Parathyroid adenoma (tissue), 2 donors: ENCODE measurements around the gene UCN.
A peak's percentile ranks its signal among the peaks of the same experiment; 100 is the strongest.

Experiments used
- H2AFZ ChIP-seq: fragments of 300-600 bp; sonication (generic); one replicate; pipeline ENCODE4 v1.7.0; 2017; ENCODE audit warnings: antibody characterized with exemption, mild to moderate bottlenecking
- H3K27ac ChIP-seq: fragments of 300-600 bp; sonication (generic); one replicate; pipeline ENCODE4 v1.7.0; 2017
- H3K27me3 ChIP-seq: fragments of 300-600 bp; sonication (generic); one replicate; pipeline ENCODE4 v1.7.0; 2017; ENCODE audit warnings: low read length; ENCODE audit not compliant: control insufficient read depth, insufficient read depth
- H3K36me3 ChIP-seq: fragments of 300-600 bp; sonication (generic); one replicate; pipeline ENCODE4 v1.7.0; 2017; ENCODE audit warnings: low read length; ENCODE audit not compliant: control insufficient read depth, insufficient read depth
- H3K4me1 ChIP-seq: fragments of 300-600 bp; sonication (generic); one replicate; pipeline ENCODE4 v1.7.0; 2017; ENCODE audit warnings: control low read depth
- H3K4me2 ChIP-seq: fragments of 300-600 bp; sonication (generic); one replicate; pipeline ENCODE4 v1.7.0; 2017; ENCODE audit warnings: low read length
- H3K4me3 ChIP-seq: fragments of 300-600 bp; sonication (generic); one replicate; pipeline ENCODE4 v1.7.0; 2017; ENCODE audit warnings: low read depth, low read length
- H3K79me2 ChIP-seq: fragments of 300-600 bp; sonication (generic); one replicate; pipeline ENCODE4 v1.7.0; 2017; ENCODE audit warnings: control low read depth
- H3K9ac ChIP-seq: fragments of 300-600 bp; sonication (generic); one replicate; pipeline ENCODE4 v1.7.0; 2017; ENCODE audit warnings: mild to moderate bottlenecking
- H3K9me3 ChIP-seq: fragments of 300-600 bp; sonication (generic); one replicate; pipeline ENCODE4 v1.7.0; 2017; ENCODE audit warnings: low read length; ENCODE audit not compliant: control insufficient read depth
- CTCF ChIP-seq: fragments of 300-600 bp; sonication (generic); IDR thresholded peaks from one replicate; pipeline ENCODE4 v1.7.0; 2017; ENCODE audit warnings: antibody characterized with exemption, mild to moderate bottlenecking
- donor health status: primary hyperparathyroidism.

Gene UCN

GRCh38 chr2:27264753-27265535 lies 43.3 kb downstream of the UCN start:
- Histone ChIP-seq H3K27me3 (no peaks in the 10 kb centered on the region), H3K4me3 (peak overlapping the region; percentile 20), H3K4me1 (peaks cover 5% of the 10 kb centered on the region), H2AFZ (peak overlapping the region; percentile 84), H3K9ac (no peak overlapping the region), H3K4me2 (peak overlapping the region; percentile 68), H3K79me2 (no peaks in the 10 kb centered on the region), H3K9me3 (no peaks in the 10 kb centered on the region), H3K36me3 (no peaks in the 10 kb centered on the region), H3K27ac (no peak overlapping the region)
- peak; percentile 70 for TF ChIP-seq CTCF

- no peak for TF ChIP-seq CTCF
- Histone ChIP-seq H3K79me2 (no peaks in the 10 kb centered on the region), H3K27me3 (no peaks in the 10 kb centered on the region), H2AFZ (peak overlapping the region; percentile 84), H3K4me1 (peaks cover 5% of the 10 kb centered on the region), H3K9ac (no peak overlapping the region), H3K36me3 (no peaks in the 10 kb centered on the region), H3K4me2 (peak overlapping the region; percentile 68), H3K4me3 (peak overlapping the region; percentile 20), H3K9me3 (no peaks in the 10 kb centered on the region), H3K27ac (no peak overlapping the region)
These were observed 43.9 kb downstream of the UCN start for GRCh38 chr2:27264253-27264752.

GRCh38 chr2:27263287-27264252 lies 44.7 kb downstream of the UCN start:
- TF ChIP-seq CTCF = no peak
- H3K9ac ChIP-seq = no peak overlapping the region
- no peaks in the 10 kb centered on the region for H3K9me3 ChIP-seq
- H3K27ac ChIP-seq = no peak overlapping the region
- no peaks in the 10 kb centered on the region for H3K79me2 ChIP-seq
- H3K27me3 ChIP-seq = no peaks in the 10 kb centered on the region
- peak overlapping the region; percentile 77 for H2AFZ ChIP-seq
- H3K36me3 ChIP-seq = no peaks in the 10 kb centered on the region
- H3K4me2 ChIP-seq = peak overlapping the region; percentile 77
- peaks cover 5% of the 10 kb centered on the region for H3K4me1 ChIP-seq
- peak overlapping the region; percentile 42 for H3K4me3 ChIP-seq

- Histone ChIP-seq H3K4me1 (peaks cover 5% of the 10 kb centered on the region), H2AFZ (peak within 1 kb of the TSS; percentile 77), H3K36me3 (no peaks in the 10 kb centered on the region), H3K4me2 (peak within 1 kb of the TSS; percentile 77), H3K27me3 (no peaks in the 10 kb centered on the region), H3K79me2 (no peaks in the 10 kb centered on the region), H3K9me3 (no peaks in the 10 kb centered on the region), H3K9ac (no peak within 1 kb of the TSS), H3K4me3 (peak within 1 kb of the TSS; percentile 48), H3K27ac (no peak within 1 kb of the TSS)
- TF ChIP-seq CTCF = no peak
These were observed 45.6 kb downstream of the UCN start, which contains the start of gene SLC30A3 for GRCh38 chr2:27262379-27263286. SLC30A3 (minus strand) TSS chr2:27263047; CDS start chr2:27262906, 141 bp downstream.
